ENCODE data around the gene NTN5.

NTN5 gene

GRCh38 chr19:48635263-48635965 is 37.4 kb downstream of the NTN5 start:
- peaks cover 19% of the 10 kb centered on the region for H3F3A ChIP-seq (ENCODE audit: control insufficient read depth, insufficient read depth)
- H3K27ac ChIP-seq (ENCODE audit: low read depth, low read length): peak overlapping the region; percentile 96
- peak overlapping the region; percentile 93 for H3K4me2 ChIP-seq (ENCODE audit: low read length)
- H3K4me1 ChIP-seq (ENCODE audit: control insufficient read depth, low read length): peaks cover 59% of the 10 kb centered on the region
- H3K9me3 ChIP-seq (ENCODE audit: control insufficient read depth, insufficient read depth, low read length): no peaks in the 10 kb centered on the region
- TF ChIP-seq CTCF (IDR thresholded peaks at IDR 0.05; ENCODE audit: low read depth, low read length, poor library complexity, severe bottlenecking): no peak
- no peak for TF ChIP-seq EZH2phosphoT487 (IDR thresholded peaks at IDR 0.05; ENCODE audit: borderline replicate concordance, low read length)
- H3K27me3 ChIP-seq (ENCODE audit: control insufficient read depth, low read length): no peaks in the 10 kb centered on the region
- H3K36me3 ChIP-seq (ENCODE audit: control insufficient read depth, low read length): peaks cover 26% of the 10 kb centered on the region
- H3K9me2 ChIP-seq (replicated peaks; ENCODE audit: control insufficient read depth, low read length): no peaks in the 10 kb centered on the region
- peaks cover 27% of the 10 kb centered on the region for H3K79me2 ChIP-seq (ENCODE audit: control insufficient read depth, low read length)
- no peaks in the 10 kb centered on the region for H4K20me1 ChIP-seq (ENCODE audit: control insufficient read depth, insufficient read depth, low read depth, low read length)
- H3K4me3 ChIP-seq (ENCODE audit: low read length): peak overlapping the region; percentile 87

GRCh38 chr19:48634424-48635262 is 38.2 kb downstream of the NTN5 start:
- Histone ChIP-seq H3F3A (ENCODE audit: control insufficient read depth, insufficient read depth) (peaks cover 19% of the 10 kb centered on the region), H3K4me2 (ENCODE audit: low read length) (peak overlapping the region; percentile 93), H3K27ac (ENCODE audit: low read depth, low read length) (peak overlapping the region; percentile 79), H3K4me1 (ENCODE audit: control insufficient read depth, low read length) (peaks cover 59% of the 10 kb centered on the region), H3K79me2 (ENCODE audit: control insufficient read depth, low read length) (peaks cover 27% of the 10 kb centered on the region), H4K20me1 (ENCODE audit: control insufficient read depth, insufficient read depth, low read depth, low read length) (no peaks in the 10 kb centered on the region), H3K9me3 (ENCODE audit: control insufficient read depth, insufficient read depth, low read length) (no peaks in the 10 kb centered on the region), H3K9me2 (replicated peaks; ENCODE audit: control insufficient read depth, low read length) (no peaks in the 10 kb centered on the region), H3K27me3 (ENCODE audit: control insufficient read depth, low read length) (no peaks in the 10 kb centered on the region), H3K36me3 (ENCODE audit: control insufficient read depth, low read length) (peaks cover 33% of the 10 kb centered on the region), H3K4me3 (ENCODE audit: low read length) (peak overlapping the region; percentile 87)
- TF ChIP-seq EZH2phosphoT487 (IDR thresholded peaks at IDR 0.05; ENCODE audit: borderline replicate concordance, low read length) (no peak), CTCF (IDR thresholded peaks at IDR 0.05; ENCODE audit: low read depth, low read length, poor library complexity, severe bottlenecking) (no peak)

GRCh38 chr19:48634036-48634342 is 38.8 kb downstream of the NTN5 start:
- Histone ChIP-seq H3F3A (ENCODE audit: control insufficient read depth, insufficient read depth) (peaks cover 19% of the 10 kb centered on the region), H3K4me3 (ENCODE audit: low read length) (peak overlapping the region; percentile 87), H4K20me1 (ENCODE audit: control insufficient read depth, insufficient read depth, low read depth, low read length) (no peaks in the 10 kb centered on the region), H3K27ac (ENCODE audit: low read depth, low read length) (peak overlapping the region; percentile 64), H3K4me2 (ENCODE audit: low read length) (peak overlapping the region; percentile 93), H3K9me3 (ENCODE audit: control insufficient read depth, insufficient read depth, low read length) (no peaks in the 10 kb centered on the region), H3K4me1 (ENCODE audit: control insufficient read depth, low read length) (peaks cover 54% of the 10 kb centered on the region), H3K36me3 (ENCODE audit: control insufficient read depth, low read length) (peaks cover 37% of the 10 kb centered on the region), H3K9me2 (replicated peaks; ENCODE audit: control insufficient read depth, low read length) (no peaks in the 10 kb centered on the region), H3K79me2 (ENCODE audit: control insufficient read depth, low read length) (peaks cover 27% of the 10 kb centered on the region), H3K27me3 (ENCODE audit: control insufficient read depth, low read length) (no peaks in the 10 kb centered on the region)
- no peak for TF ChIP-seq CTCF (IDR thresholded peaks at IDR 0.05; ENCODE audit: low read depth, low read length, poor library complexity, severe bottlenecking)
- TF ChIP-seq EZH2phosphoT487 (IDR thresholded peaks at IDR 0.05; ENCODE audit: borderline replicate concordance, low read length): no peak
